IPS-NIHi11 (cell line): ENCODE data around the gene SPAG4.
A peak's percentile ranks its signal among the peaks of the same experiment; 100 is the strongest.

Experiments used
- DNase-seq: peaks from one replicate; pipeline ENCODE4 v3.0.0; 2012; ENCODE audit warnings: mixed read lengths, low spot score

Gene SPAG4

DNA sequence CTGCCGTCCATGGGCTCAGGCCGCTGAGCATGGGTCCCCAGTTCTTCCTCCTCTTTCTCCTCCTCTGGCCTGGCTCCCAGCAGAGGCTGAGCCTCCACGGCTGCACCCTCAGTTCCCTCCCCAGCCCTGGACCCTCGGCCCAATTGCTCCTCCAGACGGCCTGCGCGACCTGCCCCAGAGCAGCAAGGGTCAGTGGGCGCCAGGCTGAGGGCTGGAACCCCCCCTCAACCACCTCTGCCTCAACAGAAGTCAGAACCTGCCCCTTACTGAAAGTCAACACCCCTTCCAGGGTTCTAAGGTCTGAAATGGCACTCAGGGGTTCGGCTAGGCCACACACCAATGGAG, 15.9 kb upstream of the SPAG4 start:
- no peak for DNase-seq

DNA sequence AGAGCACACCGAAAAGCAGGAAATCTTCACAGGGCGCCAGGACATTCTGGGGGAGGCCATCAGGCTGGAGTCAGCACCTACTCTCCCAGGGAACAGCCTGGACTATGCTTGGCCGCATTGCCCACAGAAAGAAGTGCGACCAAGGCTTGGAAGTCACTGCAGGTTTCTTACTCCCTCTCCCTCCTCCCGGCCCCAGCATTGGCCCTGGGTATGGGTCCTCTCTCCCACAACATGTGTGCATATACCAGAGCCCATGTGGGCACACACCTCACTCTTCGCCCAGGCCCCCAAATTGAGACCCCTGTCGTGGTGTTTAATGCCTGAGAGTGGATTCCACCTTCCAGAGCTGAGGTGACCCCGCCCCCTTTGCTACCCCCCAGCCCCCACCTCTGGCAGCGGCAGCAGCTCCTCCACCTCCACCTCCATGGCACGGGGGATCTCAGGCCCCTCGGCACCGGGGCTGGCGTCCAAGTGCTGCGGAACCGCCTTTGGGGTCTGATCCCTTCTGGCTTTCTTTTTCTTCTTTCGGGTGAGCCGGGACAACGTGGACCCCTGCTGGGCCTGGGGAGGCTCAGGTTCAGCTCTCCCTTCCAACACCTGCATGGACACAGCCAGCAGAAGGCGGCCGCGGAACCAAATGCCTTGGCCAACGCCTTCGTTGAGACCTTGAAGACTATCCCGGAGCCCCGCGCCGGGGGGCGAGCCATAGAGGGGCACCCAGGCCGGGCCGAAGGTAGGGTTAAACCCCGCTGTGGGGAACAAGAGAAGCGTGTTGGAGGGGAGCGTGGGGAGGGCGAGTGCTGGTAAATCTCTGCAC, 15.2 kb upstream of the SPAG4 start:
- DNase-seq, result peak; percentile 32

GRCh38 chr20:35600993-35601973, 14.3 kb upstream of the SPAG4 start:
- DNase-seq, result peak; percentile 91

GRCh38 chr20:35601990-35602389, 13.6 kb upstream of the SPAG4 start:
- no peak for DNase-seq

DNA sequence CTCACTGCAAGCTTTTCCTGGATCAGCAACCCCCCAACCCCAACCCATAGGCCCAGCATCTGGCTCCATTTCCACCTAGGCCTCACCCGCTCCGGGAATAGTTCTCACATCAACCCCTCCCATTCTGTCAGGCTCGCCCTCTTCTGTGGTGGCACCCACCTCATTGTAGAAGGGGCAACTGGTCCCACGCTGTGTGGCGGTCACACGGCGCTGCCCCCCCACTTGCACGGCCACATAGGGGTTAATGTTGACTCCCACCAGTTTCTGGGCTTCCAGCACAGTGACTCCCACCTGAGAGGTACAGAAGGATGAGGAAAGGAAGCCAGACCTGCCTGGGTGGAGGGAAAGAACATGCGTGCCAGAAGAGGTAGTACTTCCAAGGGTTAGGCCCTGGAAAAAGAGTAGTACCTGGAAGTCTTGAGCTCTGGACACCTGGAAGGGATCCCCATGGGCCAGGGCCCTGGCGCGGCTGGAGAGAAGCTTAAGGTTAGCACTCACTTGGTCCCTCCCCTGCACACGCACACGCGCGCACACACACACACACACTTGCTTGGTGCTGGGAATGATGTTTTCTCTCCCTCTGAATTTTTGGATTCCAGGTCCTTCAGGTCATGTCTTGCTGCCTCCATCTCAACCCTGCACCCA, 12.7 kb upstream of the SPAG4 start:
- no peak for DNase-seq

DNA sequence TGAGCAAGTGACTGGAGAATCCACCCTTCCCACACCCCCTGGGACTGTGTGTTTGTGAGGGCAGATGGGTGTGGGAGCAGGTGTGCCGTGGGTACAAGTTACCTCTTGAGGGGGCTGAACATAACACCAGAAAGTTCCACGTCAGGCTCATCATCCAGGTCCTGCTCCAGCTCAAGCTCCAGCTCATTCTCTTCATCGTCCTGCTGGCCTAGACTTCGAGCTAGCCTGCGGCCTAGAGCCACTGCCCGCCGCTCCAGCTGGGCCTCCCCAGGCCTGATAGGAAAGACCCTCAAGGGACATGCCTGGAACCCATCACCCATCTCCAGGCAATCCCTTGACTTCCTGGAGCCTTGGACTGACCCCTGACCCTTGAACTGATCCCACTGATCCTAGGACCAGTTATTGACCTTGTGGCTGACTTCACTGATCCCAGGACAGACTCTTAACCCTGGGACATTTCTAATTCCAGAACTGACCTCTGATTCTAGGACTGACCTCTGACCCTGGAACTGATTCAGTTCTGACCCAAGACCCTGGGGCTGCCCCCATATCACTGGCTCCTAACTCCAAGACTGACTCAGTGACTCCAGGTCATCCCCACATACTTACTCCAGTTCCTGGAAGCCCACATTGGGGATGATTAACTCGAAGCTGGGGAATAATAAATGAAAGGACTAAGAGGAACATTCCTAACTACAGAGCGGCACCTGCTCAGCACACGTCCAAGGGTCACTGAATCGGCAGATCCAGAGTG, 11.8 kb upstream of the SPAG4 start:
- DNase-seq, result no peak

- DNase-seq, result peak; percentile 71
These were observed 11.2 kb upstream of the SPAG4 start for GRCh38 chr20:35604449-35604747.

GRCh38 chr20:35606127-35606526, 9.5 kb upstream of the SPAG4 start:
- no peak for DNase-seq

DNA sequence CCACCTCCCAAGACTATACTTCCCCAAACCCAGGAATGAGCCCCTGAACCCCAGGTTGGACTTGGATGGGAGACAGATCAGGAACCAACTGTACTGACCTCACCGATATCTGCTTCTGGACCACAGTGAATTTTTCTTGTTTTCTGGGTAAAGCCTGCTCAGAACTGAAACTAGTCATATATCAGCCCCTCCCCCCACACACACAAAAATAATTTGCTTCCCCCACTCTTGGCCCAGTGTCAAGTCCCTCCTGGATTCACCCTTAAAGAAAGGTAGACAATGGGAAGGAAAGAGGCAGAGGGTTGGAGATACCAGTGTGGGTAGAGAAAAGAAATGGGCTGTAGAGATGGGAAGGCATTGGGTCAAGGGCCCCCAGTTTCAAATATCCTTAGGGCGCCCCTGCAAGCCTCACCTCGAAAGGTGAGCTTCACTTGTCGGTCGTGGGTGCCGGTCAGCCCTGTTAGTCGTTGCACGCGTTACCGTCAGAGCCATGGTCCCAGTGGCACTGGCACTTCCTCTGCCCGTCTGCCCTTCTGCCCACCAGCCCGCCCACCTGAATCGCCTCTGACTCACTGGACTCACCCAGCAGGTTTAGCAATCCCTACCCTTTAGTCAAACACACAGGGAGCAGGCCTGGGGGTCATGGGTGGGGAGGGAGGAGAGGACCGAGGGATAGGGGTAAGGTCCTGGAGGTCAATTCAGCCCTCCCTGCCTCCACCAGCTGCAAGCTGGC, 8.5 kb upstream of the SPAG4 start:
- DNase-seq, result no peak

DNA sequence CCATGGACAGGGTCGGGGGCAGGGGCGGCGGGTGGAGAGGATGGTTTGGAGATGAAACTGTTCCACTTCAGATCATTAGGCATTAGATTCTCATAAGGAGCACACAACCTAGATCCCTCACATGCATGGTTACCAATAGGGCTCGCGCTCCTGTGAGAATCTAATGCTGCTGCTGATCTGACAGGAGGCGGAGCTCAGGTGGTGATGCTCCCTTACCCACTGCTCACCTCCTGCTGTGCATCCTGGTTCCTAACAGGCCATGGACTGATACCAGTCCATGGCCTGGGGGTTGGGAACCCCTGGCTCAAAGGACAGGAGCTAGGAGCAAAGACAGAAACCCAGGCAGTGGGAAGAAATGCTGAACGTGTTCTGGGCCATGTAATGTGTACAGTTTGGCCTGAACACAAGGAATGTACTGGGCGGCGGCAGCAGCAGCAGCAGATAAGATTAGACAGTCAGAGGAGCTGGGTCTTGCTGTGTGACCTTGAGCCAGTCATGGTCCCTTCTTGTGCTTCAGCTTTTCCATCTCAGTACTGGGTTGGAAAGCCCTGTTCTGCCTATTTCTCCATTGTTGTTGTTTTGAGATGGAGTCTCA, 4.7 kb upstream of the SPAG4 start:
- DNase-seq, result no peak

DNA sequence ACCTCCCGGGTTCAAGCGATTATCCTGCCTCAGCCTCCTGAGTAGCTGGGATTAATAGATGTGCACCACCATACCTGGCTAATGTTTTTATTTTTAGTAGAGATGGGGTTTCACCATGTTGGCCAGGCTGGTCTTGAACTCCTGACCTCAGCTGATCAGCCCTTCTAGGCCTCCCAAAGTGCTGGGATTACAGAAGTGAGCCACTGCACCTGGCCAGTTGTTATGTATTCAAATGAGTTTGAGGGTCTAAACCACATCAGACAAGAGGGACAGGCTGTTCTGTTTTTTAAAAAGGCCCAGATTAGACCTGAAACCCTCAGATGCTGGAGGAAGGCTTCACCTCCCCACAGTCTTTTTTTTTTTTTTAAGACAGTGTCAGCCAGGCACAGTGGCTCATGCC, 4.1 kb upstream of the SPAG4 start:
- DNase-seq, result no peak

GRCh38 chr20:35616465-35617396, 1.1 kb downstream of the SPAG4 start:
- peak; percentile 64 for DNase-seq

- peak; percentile 68 for DNase-seq
These were observed 2.0 kb downstream of the SPAG4 start for GRCh38 chr20:35617397-35618262.

DNA sequence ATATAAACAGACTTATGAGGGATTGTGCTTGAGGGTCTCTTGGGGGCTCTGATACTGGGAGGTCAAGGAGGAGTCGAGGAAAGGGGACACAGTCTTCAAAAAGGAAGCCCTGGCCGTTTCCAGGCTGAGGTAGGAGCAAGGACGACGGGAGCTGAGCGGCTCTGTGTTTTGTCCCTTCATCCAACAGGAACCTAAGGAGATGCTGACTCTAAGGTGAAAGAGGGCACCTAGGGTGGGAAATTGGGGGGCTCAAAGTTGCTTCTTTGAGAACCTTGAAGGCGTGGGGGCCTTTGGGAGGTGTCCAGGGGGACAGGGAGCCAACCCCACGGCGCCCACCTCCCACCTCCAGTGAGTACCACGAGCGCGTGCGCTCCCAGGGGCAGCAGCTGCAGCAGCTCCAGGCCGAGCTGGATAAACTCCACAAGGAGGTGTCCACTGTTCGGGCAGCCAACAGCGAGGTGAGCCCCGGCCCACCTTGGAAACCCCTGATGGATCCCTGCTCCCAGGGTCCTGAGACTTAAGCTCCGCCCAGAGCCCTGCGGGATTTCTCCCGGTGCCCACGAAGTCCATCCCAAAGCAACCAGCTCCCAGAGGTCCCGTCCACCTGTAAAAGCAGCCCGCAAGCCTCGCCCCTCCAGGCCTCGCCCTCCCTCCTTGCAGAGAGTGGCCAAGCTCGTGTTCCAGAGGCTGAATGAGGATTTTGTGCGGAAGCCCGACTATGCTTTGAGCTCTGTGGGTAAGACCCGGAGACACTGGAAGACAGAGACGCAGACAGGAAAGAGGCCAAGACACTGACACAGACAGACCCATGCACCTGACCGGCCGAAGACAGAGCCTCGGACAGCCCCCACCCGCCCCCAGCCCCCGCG, 2.9 kb downstream of the SPAG4 start:
- no peak for DNase-seq

DNA sequence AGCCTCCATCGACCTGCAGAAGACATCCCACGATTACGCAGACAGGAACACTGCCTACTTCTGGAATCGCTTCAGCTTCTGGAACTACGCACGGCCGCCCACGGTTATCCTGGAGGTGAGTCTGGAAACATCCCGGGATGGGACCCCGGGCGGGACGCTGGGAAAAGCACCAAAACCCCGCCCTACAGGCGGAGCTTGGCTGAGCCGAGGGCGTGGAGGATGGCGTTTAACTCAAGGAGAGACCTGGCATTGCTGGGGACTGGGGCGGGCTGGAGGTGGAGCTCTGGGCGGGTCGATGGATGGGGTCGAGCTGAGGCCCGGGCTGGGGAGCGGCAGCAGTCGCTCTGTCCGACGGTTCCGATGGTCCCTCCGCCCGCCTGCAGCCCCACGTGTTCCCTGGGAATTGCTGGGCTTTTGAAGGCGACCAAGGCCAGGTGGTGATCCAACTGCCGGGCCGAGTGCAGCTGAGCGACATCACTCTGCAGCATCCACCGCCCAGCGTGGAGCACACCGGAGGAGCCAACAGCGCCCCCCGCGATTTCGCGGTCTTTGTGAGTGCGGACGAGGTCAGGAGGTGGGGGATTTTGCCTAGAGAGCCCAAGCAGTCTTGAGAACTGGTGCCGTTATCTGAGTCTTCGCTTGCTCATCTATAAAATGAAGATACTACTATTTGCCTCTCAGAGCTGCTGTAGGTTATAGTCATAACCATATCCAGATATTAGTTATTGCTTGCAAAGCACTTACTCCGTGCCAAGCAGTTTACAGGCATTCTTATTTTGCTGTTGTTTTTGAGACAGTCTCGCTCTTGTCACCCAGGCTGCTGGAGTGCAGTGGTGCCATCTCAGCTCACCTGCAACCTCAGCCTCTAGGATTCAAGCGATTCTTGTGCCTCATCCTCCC, 3.8 kb downstream of the SPAG4 start:
- DNase-seq, result peak; percentile 91

DNA sequence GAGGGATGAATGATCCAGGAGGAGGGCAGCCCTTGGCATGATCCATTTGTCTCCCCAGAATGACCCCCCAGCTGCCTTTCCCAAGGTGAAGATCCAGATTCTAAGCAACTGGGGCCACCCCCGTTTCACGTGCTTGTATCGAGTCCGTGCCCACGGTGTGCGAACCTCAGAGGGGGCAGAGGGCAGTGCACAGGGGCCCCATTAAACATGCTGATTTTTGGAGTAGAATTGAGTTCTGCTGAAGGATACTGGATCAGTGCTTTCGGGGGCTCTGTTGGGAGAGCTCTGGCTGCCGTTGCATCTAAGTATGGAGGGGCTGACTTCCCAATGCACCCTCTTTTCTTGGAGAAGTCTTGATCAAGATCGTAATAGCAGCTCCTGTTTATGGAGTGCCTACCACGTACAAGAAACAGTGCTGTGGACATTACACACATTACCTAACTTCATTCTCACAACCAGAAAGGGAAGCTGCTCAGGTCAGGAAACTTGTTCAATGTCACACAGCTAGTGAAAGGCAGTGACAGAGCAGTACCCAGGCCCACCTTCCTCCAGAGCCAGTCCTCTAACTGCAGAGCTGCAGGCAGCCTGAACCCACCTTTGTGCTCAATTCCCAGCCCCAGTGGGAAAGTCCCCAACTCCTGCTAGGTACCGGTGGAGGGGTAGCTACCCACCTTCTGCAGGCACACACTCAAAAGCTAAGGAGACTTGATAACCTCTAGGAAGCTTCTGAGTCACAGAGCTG, 5.4 kb downstream of the SPAG4 start:
- DNase-seq, result no peak
